HG03558 (cell line): ENCODE results near the gene PARP12.

ENCODE experiments used
- ATAC-seq: cut with Tn5 transposase; IDR thresholded peaks from one replicate; pipeline ENCODE4 v1.9.1; 2021; ENCODE audit warnings: moderate number of reproducible peaks; ENCODE audit not compliant: unreplicated experiment; ENCODE audit errors: extremely low read depth

PARP12 gene

DNA sequence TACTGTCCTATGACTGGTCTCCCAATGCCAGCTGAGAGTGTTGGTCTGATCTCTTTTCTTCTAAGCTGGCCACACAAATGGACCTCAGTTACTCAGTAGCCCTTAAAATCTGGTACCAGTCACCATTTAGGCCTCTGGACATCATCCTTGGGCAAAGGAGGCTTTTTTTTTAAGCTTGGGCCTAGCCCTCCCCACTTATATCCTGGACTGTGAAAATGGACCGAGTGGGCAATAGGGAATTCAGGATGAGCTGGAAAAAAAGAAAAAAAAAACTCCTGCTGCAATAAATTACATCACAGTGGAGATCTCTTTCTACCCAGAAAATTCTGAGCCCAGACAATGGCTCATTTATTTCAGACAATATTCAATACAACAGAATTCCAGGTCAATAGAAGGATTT lies 68.4 kb downstream of the PARP12 start:
- ATAC-seq, result no peak

DNA sequence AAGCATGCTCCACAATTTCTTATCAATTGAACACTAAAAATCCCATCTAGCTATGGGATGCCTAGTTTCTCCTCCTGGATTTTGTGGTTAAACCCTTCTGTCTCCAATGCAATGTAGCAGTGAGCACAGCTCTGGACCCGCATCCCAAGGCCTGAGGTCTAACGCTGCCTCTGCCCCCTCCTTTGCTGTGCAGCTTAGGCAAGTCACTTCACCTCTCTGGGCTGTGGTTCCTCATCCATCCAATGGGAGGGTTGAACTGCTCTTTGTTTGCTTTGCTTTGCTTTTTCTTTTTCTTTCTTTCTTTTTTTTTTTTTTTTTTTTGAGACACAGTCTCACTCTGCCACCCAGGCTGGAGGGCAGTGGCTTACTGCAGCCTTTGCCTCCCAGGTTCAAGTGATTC lies 69.2 kb downstream of the PARP12 start:
- no peak for ATAC-seq

DNA sequence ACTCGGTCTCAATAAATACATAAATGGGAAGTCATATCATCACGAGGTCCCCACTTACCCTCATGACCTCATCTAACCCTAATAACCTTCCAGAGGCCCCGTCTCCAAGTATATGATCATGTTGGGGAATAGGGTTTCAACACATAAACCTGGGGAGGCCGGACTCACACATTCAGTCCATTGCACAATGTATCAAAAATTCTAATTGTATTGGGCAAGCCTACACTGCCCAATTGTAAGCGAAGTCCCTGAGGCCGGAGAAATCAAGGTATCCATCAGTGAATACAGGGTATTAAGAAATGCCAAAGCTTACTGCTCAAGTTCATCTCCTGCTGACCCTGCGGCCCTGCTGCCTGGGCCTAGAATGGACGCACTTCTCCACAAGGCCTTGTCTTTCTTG lies 69.6 kb downstream of the PARP12 start:
- ATAC-seq, result no peak

DNA sequence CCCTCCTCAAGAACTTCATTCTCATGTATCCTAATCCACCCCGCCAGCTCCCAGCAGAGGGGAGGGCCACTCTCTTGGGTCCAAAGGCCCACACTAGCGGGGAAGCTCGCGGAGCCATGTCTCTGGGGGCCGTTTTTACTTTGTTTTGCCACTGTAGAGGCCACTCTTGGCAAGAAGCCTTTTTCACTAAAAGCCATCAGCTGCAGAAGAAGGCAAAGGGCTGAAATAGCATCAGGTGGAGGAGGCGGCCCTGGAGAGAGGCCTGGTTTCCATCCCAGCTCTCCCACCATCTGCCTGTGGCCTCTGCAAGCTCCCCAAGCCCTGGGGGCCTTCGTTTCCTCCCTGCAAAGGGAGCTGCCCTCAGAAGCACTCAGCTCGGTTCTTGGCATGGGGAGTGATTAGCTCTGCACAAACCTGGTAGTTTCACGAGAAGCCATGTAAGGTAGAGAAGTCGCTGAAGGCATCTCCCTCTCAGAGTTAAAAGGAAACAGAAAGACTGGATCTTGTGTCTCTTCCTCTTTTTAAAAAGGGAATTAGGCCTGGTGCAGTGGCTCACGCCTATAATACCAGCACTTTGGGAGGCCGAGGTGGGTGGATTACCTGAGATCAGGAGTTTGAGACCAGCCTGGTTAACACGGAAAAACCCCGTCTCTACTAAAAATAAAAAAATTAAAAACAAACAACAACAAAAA lies 70.3 kb downstream of the PARP12 start:
- no peak for ATAC-seq

DNA sequence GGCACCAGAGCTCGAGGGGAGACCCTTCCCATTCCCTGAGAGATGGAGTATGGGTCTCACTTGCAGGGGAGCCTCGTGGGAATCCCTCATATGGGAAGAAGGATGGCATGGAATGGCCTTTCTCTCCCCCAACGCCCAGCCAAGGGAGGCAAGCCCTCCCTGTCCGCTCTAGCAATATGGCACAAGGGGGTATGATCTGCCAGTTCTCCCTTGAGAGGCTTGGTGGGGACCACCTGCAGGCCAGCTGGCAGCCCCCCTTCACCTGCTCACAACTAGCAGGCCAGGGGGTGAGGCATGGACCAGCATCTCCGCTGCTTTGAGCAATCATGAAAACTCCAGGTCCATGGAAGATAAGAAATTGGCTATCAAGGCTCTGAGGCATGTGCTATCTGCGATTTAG lies 70.8 kb downstream of the PARP12 start:
- ATAC-seq, result no peak

DNA sequence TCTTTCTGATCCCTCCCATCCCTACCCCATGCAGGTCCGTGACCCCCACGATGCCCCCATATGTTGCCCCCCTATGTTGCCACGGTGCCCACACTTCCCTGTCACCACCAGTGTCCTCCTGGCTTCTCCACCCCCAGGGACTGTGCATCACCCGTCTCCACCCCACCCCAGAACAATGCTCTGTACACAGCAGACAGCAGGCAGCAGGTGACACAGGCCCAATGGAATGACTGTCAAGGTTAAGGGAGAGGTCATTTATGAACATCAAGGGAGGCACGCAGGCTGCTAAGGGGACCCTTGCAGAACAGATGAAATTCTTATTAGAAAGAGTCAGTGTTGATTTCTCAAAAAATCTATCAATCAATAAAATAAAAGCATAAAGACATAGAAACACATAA lies 71.5 kb downstream of the PARP12 start:
- ATAC-seq, result no peak

DNA sequence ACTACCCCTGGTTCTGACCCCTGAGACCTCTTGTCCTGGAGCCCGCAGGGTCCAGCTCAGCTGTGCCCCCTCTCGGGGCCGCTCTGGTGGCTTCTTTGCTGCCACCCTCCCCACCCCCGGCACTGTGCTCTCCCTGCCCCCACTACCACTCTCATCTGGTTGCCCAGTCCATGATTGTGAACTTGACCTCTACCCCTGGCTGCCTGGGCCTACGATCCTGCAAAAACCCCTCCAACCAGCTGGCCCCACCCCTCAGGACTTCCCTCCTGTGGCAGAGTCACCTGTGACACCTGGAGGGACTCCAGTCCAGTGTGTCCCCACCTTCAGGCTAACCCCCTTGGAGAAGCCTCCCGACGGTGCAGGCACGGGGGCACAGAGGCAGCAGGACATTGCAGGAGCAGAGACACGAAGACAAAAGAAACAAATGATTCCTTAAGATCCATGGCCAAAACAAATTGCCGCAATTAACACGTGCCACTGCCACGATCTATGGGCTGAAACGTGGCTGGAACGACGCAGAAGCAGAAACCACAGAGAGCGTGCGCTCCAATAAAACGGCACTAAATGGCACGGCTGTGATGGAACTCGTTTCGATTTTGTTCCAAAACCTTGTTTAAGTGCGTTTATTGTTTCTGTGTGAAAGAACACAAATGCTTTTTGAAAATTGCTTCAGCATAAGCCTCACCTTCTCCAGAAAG lies 72.0 kb downstream of the PARP12 start:
- ATAC-seq, result no peak

DNA sequence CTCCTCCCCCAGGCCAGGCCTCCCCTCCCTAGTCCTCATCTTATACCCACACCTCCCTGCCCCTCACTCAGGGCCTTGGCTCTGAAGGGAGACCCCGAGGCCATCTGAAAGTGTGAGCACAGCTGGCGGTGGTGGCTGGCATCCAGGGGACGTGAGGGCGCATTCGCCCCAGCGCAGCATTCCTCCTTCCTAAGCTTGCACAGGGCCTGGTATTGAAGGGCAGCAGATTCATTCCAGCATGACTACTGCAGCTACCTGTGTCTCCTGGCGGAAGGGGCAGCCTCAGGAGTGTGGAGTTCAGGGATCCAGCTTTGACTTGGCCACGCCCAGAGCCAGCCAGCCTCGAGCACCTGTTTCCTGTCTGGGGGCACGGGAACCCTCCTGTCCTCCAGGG lies 72.6 kb downstream of the PARP12 start:
- no peak for ATAC-seq

DNA sequence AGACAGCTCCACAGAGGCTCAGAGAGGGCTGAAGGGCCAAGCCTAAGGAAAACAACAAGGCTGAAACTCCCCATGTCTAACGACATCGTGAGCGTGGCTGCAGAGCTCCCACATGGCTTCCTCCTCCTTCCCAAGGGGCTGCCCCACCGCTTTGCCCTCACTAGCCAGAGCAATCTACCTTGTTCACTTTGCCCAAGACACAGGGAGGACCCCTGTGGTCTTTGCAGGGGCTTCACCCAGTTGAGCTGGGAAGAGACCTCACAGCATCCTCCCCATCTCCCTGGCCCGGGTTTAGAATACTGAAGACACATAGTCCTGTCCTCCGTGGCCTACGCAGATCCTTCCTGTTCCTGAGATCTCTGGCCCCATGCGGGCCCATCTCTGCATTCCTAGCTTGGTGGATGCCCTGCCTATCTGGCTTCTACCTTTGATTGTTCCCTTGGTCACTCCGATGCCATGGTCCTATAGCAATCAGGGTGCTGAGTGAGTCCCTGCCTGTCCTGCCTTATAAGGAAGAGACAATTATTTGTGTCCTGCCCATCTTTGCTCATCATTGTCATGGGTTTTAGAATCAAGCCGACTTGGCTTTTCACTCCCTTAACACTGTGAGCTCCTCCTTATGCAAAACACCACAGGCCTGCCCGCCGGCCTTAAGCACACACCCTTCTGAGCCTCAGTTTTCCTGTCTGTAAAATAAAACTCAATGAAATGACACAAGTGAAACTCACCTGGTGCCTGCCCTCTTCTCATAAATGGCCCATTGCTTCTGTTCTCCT lies 73.2 kb downstream of the PARP12 start:
- ATAC-seq, result no peak

DNA sequence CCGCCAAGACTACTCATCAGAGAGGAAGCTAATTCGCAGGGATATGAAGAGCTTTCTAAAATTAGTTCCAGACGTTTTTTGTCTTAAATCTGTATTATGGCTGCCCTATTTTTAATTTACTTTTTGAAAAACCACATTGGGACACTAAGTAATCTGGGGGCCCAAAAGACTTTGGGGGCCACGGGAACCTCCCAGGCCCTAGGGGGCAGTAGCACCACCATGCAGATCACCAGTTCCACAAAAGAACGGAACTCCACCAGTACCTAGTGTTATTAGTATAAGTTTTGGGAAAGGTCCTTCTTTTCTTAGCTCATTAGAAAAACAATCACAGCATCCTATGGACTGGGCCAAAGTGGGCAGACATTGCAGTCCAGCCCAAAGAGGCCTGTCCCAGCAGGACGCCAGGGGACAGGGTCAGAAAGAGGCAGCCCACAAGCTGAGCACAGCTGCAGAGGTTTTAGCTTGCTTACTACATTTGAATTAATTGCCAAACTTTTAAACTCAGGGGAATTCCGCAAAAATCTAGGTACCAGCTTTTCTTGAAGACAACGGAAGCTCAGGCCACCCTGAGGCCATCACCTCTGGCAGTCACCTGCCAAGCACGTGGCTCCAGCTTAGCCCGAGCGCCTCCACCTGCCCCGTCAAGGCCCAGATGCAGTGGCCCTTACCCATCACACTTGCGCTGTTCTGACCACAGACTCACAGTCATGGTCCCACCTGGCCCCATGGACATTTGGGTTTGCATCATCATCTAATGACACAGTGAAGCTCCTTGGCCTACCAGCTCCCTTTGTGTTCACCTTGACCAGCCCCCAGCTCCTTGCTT lies 74.8 kb downstream of the PARP12 start:
- ATAC-seq, result no peak

DNA sequence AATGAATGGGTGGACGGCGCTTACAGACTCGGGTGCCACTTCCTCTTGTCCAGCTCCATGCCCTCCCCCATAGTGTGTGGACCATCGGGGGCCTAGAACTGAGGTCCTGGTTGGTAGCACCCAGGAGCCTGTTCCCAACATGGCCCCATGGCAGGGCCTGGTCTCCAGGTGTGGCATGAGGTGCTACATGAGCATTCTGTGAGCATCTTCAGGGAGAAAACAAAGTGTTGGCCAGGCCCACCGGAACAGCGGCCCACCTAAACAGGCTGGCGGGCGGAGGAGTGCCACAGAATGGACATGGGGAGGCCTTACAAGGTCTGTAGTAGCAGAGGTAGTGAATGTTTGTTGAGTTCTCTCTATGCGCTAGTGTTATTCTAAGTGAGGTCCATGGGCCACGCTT lies 76.9 kb downstream of the PARP12 start:
- ATAC-seq, result no peak

DNA sequence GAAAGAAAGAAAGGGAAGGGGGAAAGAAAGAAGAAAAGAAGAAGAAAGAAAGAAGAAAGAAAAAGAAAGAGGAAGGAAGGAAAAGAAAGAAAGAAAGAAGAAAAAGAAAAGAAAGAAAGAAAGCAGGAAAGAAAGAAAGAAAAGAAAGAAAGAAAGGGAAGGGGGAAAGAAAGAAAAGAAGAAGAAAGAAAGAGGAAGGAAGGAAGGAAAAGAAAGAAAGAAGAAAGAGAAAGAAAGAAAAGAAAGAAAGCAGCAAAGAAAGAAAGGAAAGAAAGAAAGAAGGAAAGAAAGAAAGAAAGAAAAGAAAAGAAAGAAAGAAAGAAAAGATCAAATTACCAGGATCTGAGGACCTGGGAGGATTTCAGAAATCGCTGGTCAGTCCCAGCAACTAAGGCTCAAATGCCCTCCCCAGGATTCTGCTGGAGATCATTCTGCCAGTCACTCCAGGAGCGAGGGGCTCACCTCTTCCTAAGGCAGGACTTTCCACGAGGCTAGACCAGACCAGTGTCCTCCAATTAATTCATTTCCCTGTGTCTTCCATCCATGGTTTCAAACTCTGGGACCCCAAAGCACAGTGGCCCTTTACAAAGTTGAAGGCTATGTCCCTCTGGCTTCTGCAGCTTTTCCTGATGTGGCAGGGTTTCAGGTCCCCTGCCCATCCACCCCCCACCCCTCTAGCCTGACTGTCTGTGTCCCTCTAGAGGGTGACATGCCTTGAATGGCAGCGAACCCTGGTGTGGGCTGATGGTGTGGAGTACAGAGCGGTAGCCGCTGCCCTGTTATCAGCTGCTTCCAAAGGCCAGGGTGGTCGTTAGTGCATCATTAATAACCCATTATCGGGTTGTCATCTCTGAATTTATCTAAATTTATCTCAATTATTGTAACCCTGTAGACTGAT lies 77.9 kb downstream of the PARP12 start:
- no peak for ATAC-seq

DNA sequence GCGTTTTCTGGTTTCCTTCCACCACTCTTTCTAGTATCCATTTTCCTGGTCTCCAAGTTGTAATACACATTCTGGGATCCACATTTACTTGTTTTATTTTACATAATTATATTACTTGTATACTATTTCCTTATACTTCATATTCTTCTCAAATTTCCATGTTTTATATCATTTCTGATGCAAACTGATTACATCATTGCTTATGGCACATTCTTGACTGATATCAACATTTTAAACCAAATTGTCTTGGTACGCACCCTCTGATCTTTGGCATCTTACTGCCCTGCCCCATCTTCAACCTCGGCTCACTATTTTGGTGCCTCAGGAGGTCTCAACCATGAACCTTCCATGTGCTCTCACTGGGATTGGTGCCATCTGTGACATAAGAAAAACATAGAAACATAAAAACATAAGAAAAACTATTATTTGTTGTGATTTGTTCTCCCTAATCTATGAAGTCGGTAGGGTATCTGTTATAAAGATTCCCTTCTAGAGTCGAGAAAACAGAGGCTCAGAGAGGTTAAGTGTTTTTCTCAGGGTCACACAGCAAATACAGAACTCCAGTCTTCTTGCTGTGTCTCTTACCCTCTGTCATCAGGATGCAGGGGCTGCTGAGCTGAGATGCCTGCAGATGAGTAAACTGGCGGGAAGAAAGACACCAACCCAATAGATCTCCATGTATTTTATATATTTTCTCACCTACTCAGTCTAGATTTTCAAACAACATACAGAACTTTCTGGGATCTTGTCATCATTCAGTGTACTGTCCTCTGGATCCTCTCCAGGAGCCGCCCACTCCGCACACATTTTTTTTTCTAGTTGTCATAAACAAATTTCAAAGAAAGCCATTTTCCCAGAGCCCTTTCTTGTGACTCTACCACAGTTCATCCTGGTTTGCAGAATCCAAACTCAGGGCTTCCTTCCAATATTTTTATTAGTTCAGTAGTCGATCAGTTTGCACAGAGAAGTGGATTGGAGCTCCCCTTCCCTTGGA lies 79.5 kb downstream of the PARP12 start:
- no peak for ATAC-seq

DNA sequence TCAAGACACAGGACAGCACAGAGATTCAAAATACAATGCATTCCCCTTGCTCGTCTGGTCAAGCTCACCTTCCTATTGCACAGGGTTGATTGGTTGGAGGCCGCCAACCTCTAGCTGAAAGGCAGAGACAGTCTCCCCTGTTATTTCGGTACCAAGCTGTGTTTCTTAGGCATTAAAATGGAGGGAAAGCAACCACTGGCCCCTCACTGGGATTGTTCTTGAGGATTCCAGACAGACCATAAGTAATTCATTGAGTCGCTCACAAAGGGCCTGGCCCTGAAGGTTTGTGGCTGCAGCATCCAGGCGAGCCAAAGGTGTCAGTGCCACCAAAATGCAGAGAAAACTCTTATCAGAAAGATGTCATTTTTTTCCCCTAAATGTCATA lies 81.2 kb downstream of the PARP12 start:
- ATAC-seq, result no peak

DNA sequence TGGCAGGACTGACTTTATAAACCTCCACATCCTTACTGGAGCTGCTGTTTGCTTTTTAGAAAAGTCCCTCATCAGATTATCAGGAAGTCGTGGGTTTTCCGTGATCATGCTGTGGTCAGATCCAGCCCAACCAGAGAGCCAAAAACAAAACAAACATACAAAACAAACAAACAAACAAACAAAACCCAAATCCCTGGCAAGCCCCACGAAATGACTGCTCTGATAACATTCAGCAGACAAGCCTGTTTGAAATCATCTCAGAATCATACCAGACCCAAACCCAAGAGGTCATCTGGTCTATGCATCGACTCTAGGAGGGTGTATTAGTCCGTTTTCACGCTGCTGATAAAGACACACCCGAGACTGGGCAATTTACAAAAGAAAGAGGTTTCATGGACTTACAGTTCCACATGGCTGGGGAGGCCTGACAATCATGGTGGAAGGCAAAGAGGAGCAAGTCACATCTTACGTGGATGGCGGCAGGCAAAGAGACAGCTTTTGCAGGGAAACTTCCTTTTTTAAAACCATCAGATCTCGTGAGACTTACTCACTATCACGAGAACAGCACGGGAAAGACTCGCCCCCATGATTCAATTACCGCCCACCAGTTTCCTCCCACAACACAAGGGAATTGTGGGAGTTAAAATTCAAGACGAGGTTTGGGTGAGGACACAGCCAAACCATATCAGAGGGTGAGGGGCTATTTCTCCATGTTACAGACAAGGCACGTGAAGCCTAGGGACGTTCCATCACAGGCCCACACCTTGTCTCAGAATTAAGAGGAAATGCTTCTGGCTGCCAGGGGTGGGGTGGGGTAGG lies 85.7 kb downstream of the PARP12 start:
- ATAC-seq, result no peak

DNA sequence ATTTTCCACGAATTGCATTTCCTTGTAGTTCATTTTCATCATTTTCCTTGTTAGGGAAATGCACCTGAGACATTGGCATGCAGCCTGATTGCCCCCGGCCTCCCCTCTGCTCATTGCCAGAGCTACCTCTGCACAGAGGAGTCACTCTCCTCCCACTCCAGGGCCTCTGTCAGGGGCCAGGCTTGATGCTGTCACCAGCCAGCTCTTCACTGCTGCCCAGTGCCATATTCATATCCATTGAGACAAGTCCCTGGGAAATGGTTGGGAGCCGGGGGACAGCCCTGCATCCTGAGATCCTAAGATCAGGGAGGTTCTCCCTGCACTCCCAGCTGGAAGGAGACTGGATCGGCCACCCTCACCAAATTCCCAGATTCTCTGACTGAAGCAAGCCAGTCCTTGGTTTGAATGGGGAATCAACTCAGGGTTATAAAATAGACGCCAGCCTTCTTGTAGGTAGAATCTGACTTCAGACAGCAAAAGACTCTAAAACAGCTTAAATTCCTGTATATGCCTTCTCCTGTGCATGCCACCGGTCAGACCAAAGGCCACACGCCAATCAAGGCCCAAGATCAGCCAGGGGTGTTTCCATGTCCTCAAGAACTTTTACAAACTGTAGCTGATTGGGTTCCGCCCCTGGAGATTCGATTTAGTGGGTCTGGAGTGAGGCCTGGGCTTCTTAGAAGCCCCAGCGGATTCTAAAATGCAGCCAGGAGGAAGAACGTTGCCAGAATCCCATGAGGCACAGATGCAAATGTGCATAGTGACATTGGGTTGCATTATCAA lies 86.5 kb downstream of the PARP12 start:
- ATAC-seq, result no peak
